ENCODE results near the gene NLN.

GRCh38 chr5:65730910-65731309, 8.9 kb downstream of the NLN start:
- TF ChIP-seq, protein P1, sequence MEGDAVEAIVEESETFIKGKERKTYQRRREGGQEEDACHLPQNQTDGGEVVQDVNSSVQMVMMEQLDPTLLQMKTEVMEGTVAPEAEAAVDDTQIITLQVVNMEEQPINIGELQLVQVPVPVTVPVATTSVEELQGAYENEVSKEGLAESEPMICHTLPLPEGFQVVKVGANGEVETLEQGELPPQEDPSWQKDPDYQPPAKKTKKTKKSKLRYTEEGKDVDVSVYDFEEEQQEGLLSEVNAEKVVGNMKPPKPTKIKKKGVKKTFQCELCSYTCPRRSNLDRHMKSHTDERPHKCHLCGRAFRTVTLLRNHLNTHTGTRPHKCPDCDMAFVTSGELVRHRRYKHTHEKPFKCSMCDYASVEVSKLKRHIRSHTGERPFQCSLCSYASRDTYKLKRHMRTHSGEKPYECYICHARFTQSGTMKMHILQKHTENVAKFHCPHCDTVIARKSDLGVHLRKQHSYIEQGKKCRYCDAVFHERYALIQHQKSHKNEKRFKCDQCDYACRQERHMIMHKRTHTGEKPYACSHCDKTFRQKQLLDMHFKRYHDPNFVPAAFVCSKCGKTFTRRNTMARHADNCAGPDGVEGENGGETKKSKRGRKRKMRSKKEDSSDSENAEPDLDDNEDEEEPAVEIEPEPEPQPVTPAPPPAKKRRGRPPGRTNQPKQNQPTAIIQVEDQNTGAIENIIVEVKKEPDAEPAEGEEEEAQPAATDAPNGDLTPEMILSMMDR (IDR thresholded peaks at IDR 0.05 in 4 of 5, conservative IDR thresholded peaks at IDR 0.05 in 1 of 5), result no peak
- no peak for TF ChIP-seq POLR2A (IDR thresholded peaks at IDR 0.05)

Data from gastrocnemius medialis (tissue), 4 donors.